IMR-90 (cell line): ENCODE data around the gene PLAAT2. TPM values are rescaled to one million over a fixed set of nuclear protein-coding genes. Genes with fewer than 3 reads are reported as not detected.
A peak's percentile ranks its signal among the peaks of the same experiment; 100 is the strongest.

Experiments
- ATAC-seq: fragments of 200-7000 bp; cut with Tn5 transposase; 2 replicates; pipeline ENCODE4 v1.9.1; 2020; ENCODE audit warnings: low read depth, mild to moderate bottlenecking, moderate library complexity
- BruUV-seq: library from RNA; stranded (reverse); fragments of 400-500 nt; replicated peaks from 2 replicates; lab custom pipeline; 2021; lab: Mats Ljungman, UMichigan
- CTCF ChIA-PET: fragments of 300-600 bp; formaldehyde crosslinking; extraction: SDS; loops from one replicate; lab custom pipeline; 2021; ENCODE audit warnings: antibody characterized with exemption; lab: Yijun Ruan, JAX
- POLR2A ChIA-PET: fragments of 300-600 bp; sonication (Branson Sonifier 250); formaldehyde crosslinking; loops from one replicate; lab custom pipeline; 2022; ENCODE audit warnings: antibody characterized with exemption; ENCODE audit not compliant: unreplicated experiment; lab: Charles Lee
- DNase-seq: peaks from one replicate; pipeline ENCODE4 v3.0.0; 2013
- H2AFZ ChIP-seq: replicated peaks from 2 replicates; pipeline ENCODE3; 2013; ENCODE audit warnings: low read length, mild to moderate bottlenecking; ENCODE audit not compliant: poor library complexity
- H2AK5ac ChIP-seq: 2 replicates; pipeline ENCODE4 v1.6.1; 2013; ENCODE audit warnings: low read depth, low read length, inconsistent platforms
- H2AK9ac ChIP-seq: replicated peaks from 2 replicates; pipeline ENCODE3; 2013; ENCODE audit warnings: mild to moderate bottlenecking, low read depth, low read length, moderate library complexity; ENCODE audit not compliant: poor library complexity
- H2BK120ac ChIP-seq: 2 replicates; pipeline ENCODE4 v1.6.1; 2013; ENCODE audit warnings: low read depth, low read length, inconsistent platforms
- H2BK15ac ChIP-seq: 3 replicates; pipeline ENCODE4 v1.6.1; 2013; ENCODE audit warnings: low read depth, low read length, inconsistent platforms
- H2BK20ac ChIP-seq: 2 replicates; pipeline ENCODE4 v1.6.1; 2013; ENCODE audit warnings: low read depth, mild to moderate bottlenecking, inconsistent platforms, low read length, moderate library complexity
- H2BK5ac ChIP-seq: 2 replicates; pipeline ENCODE4 v1.6.1; 2013; ENCODE audit warnings: mild to moderate bottlenecking, low read depth, low read length, inconsistent platforms; ENCODE audit not compliant: poor library complexity, severe bottlenecking
- H3K14ac ChIP-seq: replicated peaks from 2 replicates; pipeline ENCODE4 v1.6.1; 2013; ENCODE audit warnings: low read depth, low read length, inconsistent platforms
- H3K18ac ChIP-seq: 2 replicates; pipeline ENCODE4 v1.6.1; 2013; ENCODE audit warnings: low read depth, low read length, control low read depth
- H3K23ac ChIP-seq: 2 replicates; pipeline ENCODE4 v1.6.1; 2013; ENCODE audit warnings: low read depth, low read length, inconsistent platforms
- H3K27ac ChIP-seq: 2 replicates; pipeline ENCODE4 v1.5.1; 2013; ENCODE audit warnings: mild to moderate bottlenecking, control low read depth, low read length; ENCODE audit not compliant: insufficient read depth
- H3K27me3 ChIP-seq: 2 replicates; pipeline ENCODE4 v1.6.1; 2013; ENCODE audit warnings: low read length; ENCODE audit not compliant: control insufficient read depth, insufficient read depth
- H3K36me3 ChIP-seq: 2 replicates; pipeline ENCODE4 v1.6.1; 2013; ENCODE audit warnings: low read length, mixed read lengths; ENCODE audit not compliant: control insufficient read depth, insufficient read depth
- H3K4ac ChIP-seq: 2 replicates; pipeline ENCODE4 v1.6.1; 2013; ENCODE audit warnings: low read depth, low read length, inconsistent platforms
- H3K4me1 ChIP-seq: 2 replicates; pipeline ENCODE4 v1.6.1; 2013; ENCODE audit warnings: low read length, mixed read lengths; ENCODE audit not compliant: control insufficient read depth, insufficient read depth
- H3K4me2 ChIP-seq: 2 replicates; pipeline ENCODE4 v1.6.1; 2013; ENCODE audit warnings: low read depth, mild to moderate bottlenecking, control low read depth, low read length, moderate library complexity
- H3K4me3 ChIP-seq: 2 replicates; pipeline ENCODE4 v1.5.1; 2013; ENCODE audit warnings: low read depth, mild to moderate bottlenecking, control low read depth, low read length, moderate library complexity; ENCODE audit not compliant: insufficient read depth
- H3K56ac ChIP-seq: 2 replicates; pipeline ENCODE4 v1.6.1; 2013; ENCODE audit warnings: low read length, inconsistent platforms; ENCODE audit not compliant: insufficient read depth; ENCODE audit errors: extremely low read depth
- H3K79me1 ChIP-seq, 2 experiments: 2 replicates each; pipeline ENCODE4 v1.6.1; 2013; ENCODE audit warnings: low read length in 2 of 2, inconsistent platforms in 1 of 2, low read depth in 1 of 2
- H3K9ac ChIP-seq: 2 replicates; pipeline ENCODE4 v1.6.1; 2013; ENCODE audit warnings: low read depth, low read length, control low read depth
- H3K9me1 ChIP-seq: 2 replicates; pipeline ENCODE4 v1.6.1; 2013; ENCODE audit warnings: low read length, inconsistent platforms; ENCODE audit not compliant: insufficient read depth
- H3K9me3 ChIP-seq: 2 replicates; pipeline ENCODE4 v1.6.1; 2013; ENCODE audit warnings: low read length; ENCODE audit not compliant: control insufficient read depth, insufficient read depth
- H4K20me1 ChIP-seq: 2 replicates; pipeline ENCODE4 v1.6.1; 2013; ENCODE audit warnings: low read length, inconsistent platforms; ENCODE audit not compliant: insufficient read depth
- H4K5ac ChIP-seq: 2 replicates; pipeline ENCODE4 v1.6.1; 2013; ENCODE audit warnings: mild to moderate bottlenecking, low read depth, low read length, control low read depth
- H4K8ac ChIP-seq, 2 experiments: 2 replicates each; pipeline ENCODE4 v1.6.1; 2013; ENCODE audit warnings: low read depth in 2 of 2, low read length in 2 of 2, control low read depth in 1 of 2, inconsistent platforms in 1 of 2
- H4K91ac ChIP-seq: 2 replicates; pipeline ENCODE4 v1.6.1; 2013; ENCODE audit warnings: low read depth, low read length, inconsistent platforms; ENCODE audit not compliant: insufficient read depth
- BHLHE40 ChIP-seq: fragments of 150-350 bp; IDR thresholded peaks from 2 replicates; pipeline ENCODE4 v1.6.1; 2016; ENCODE audit warnings: mild to moderate bottlenecking, low read depth, low read length
- CEBPB ChIP-seq: IDR thresholded peaks from 2 replicates; pipeline ENCODE4 v1.6.1; 2012; ENCODE audit warnings: low read depth, low read length, improper control_type of control experiment
- CHD1 ChIP-seq: IDR thresholded peaks from 2 replicates; pipeline ENCODE4 v1.6.1; 2012; ENCODE audit warnings: low read depth, low read length, improper control_type of control experiment
- CTCF ChIP-seq: conservative IDR thresholded peaks from 2 replicates; pipeline ENCODE4 v1.5.1; 2012; ENCODE audit warnings: mild to moderate bottlenecking, low read depth, low read length, improper control_type of control experiment
- ELK1 ChIP-seq: fragments of 150-350 bp; IDR thresholded peaks from 2 replicates; pipeline ENCODE4 v1.6.1; 2016; ENCODE audit warnings: low read depth, mild to moderate bottlenecking, low read length, moderate library complexity, borderline replicate concordance
- FOS ChIP-seq: fragments of 150-350 bp; IDR thresholded peaks from 2 replicates; pipeline ENCODE4 v1.6.1; 2016; ENCODE audit warnings: low read depth, low read length
- MAFK ChIP-seq: IDR thresholded peaks from 2 replicates; pipeline ENCODE4 v1.6.1; 2012; ENCODE audit warnings: low read depth, low read length, improper control_type of control experiment
- MAZ ChIP-seq: IDR thresholded peaks from 2 replicates; pipeline ENCODE4 v1.6.1; 2012; ENCODE audit warnings: low read depth, mild to moderate bottlenecking, low read length, improper control_type of control experiment, moderate library complexity, borderline replicate concordance
- MXI1 ChIP-seq: IDR thresholded peaks from 2 replicates; pipeline ENCODE4 v1.6.1; 2012; ENCODE audit warnings: low read depth, mild to moderate bottlenecking, low read length, moderate library complexity, borderline replicate concordance
- NFE2L2 ChIP-seq: fragments of 150-350 bp; IDR thresholded peaks from 2 replicates; pipeline ENCODE4 v1.6.1; 2016; ENCODE audit warnings: low read depth, mild to moderate bottlenecking, low read length
- RAD21 ChIP-seq: IDR thresholded peaks from 2 replicates; pipeline ENCODE4 v1.6.1; 2012; ENCODE audit warnings: low read length, improper control_type of control experiment
- RCOR1 ChIP-seq: IDR thresholded peaks from 2 replicates; pipeline ENCODE4 v1.6.1; 2012; ENCODE audit warnings: mild to moderate bottlenecking, low read length, improper control_type of control experiment; ENCODE audit not compliant: insufficient replicate concordance
- RFX5 ChIP-seq: IDR thresholded peaks from 2 replicates; pipeline ENCODE4 v1.8.0; 2012; ENCODE audit warnings: low read depth, mild to moderate bottlenecking, low read length, moderate library complexity
- SMC3 ChIP-seq: fragments of 150-350 bp; IDR thresholded peaks from 2 replicates; pipeline ENCODE4 v1.6.1; 2016; ENCODE audit warnings: low read depth, mild to moderate bottlenecking, antibody characterized with exemption, low read length, moderate library complexity
- WGBS, 2 experiments: methylation state at CpG; one replicate each; pipeline versions ENCODE4 v1.1.5 to v1.1.7; 2013; ENCODE audit warnings: missing lambda C conversion rate in 2 of 2; ENCODE audit not compliant: insufficient read length in 1 of 2; ENCODE audit errors: extremely low coverage in 2 of 2; 5-methylcytosine and 5-hydroxymethylcytosine counted together
- dilution Hi-C: fragments of 300-500 bp; cut with HindIII; formaldehyde crosslinking; loops from one replicate; pipeline ENCODE4 v1.14.3; 2018; ENCODE audit warnings: low sequenced_read_pairs; ENCODE audit not compliant: unreplicated experiment
- in situ Hi-C: fragments of 300-500 bp; cut with MboI; formaldehyde crosslinking; loops from 3 replicates; pipeline ENCODE4 v1.14.3; 2019; ENCODE audit warnings: low sequenced_read_pairs, inconsistent platforms, mixed read lengths
- intact Hi-C: fragments of 100-400 bp; cut with micrococcal nuclease; formaldehyde crosslinking; loops from 2 replicates; pipeline ENCODE4 v1.10.0; 2022
- polyA plus RNA-seq, 3 experiments: library from polyadenylated mRNA; depleted of rRNA; stranded (reverse); fragments of >200 nt; gene quantifications; 2 replicates each; pipeline ENCODE4 v1.2.3, GENCODE V29; 2012; ENCODE audit warnings: low replicate concordance in 1 of 3
- total RNA-seq: library from RNA; depleted of rRNA; stranded (reverse); fragments of >200 nt; gene quantifications from 2 replicates; pipeline ENCODE4 v1.2.3, GENCODE V29; 2012

The PLAAT2 gene
- total and polyA plus RNA-seq, 2 of the 4 experiments (the other 2 are of a cell fraction) = not detected

GRCh38 chr11:63573881-63574855 is 11.0 kb upstream of the PLAAT2 start:
- peak overlapping the region; percentile 87 for H2AFZ ChIP-seq
- H2BK5ac ChIP-seq = peak overlapping the region; percentile 1
- peak overlapping the region; percentile 85 for H3K4ac ChIP-seq
- 57% methylated on average over 4 of the region's 15 CpGs; no CpG with 5 or more reads in 1 of the 2 experiments for WGBS, 2 experiments
- H4K20me1 ChIP-seq = no peaks in the 10 kb centered on the region
- H3K9ac ChIP-seq = peak overlapping the region; percentile 10; the same call in 1 of the 2 replicates
- peak overlapping the region; percentile 95 to 96 for H4K8ac ChIP-seq
- DNase-seq (peak; percentile 85), ATAC-seq (peak; percentile 99)
- H3K4me3 ChIP-seq = peak overlapping the region; percentile 21; the same call in 1 of the 2 replicates
- peak overlapping the region; percentile 44; the same call in 1 of the 2 replicates for H3K56ac ChIP-seq
- 0 out of 2 replicates have a peak overlapping the region, but pooled peaks have one; percentile 21 for H3K23ac ChIP-seq
- H2AK5ac ChIP-seq = peak overlapping the region; percentile 73; the same call in 1 of the 2 replicates
- no TSS peak for BruUV-seq
- H3K27ac ChIP-seq = peak overlapping the region; percentile 45; the same call in 1 of the 2 replicates
- no peaks in the 10 kb centered on the region for H3K79me1 ChIP-seq
- peak overlapping the region; percentile 30; the same call in 1 of the 2 replicates for H2BK20ac ChIP-seq
- dilution Hi-C loops = no loop called here
- POLR2A ChIA-PET = no interaction called here
- peak overlapping the region; percentile 76 for H4K5ac ChIP-seq
- peaks cover 8% of the 10 kb centered on the region for H3K4me1 ChIP-seq
- H2AK9ac ChIP-seq = peak overlapping the region; percentile 71
- intact Hi-C loops = no loop called here
- CTCF ChIA-PET = interaction anchor here (0.7 kb wide), 1 partner anchor 19 kb away, joined by 3 read pairs; no protein-coding TSS in a partner anchor
- H2BK120ac ChIP-seq = peak overlapping the region; percentile 61; the same call in 1 of the 2 replicates
- H3K9me1 ChIP-seq = peaks cover 8% of the 10 kb centered on the region
- H3K14ac ChIP-seq = peak overlapping the region; percentile 91
- no peaks in the 10 kb centered on the region for H3K27me3 ChIP-seq
- peak overlapping the region; percentile 74 for H3K4me2 ChIP-seq
- no peaks in the 10 kb centered on the region for H3K36me3 ChIP-seq
- H4K91ac ChIP-seq = peak overlapping the region; percentile 72
- in situ Hi-C loops = no loop called here
- no peaks in the 10 kb centered on the region for H3K9me3 ChIP-seq
- H3K18ac ChIP-seq = peak overlapping the region; percentile 58
- H2BK15ac ChIP-seq = peak overlapping the region; percentile 64; the same call in 1 of the 3 replicates
- TF ChIP-seq FOS (no peak), NFE2L2 (no peak), ELK1 (no peak), CHD1 (no peak), MAFK (no peak), CTCF (peak; percentile 19; the same call in 1 of the 2 replicates), BHLHE40 (no peak), MAZ (no peak), SMC3 (no peak), RFX5 (no peak), RCOR1 (no peak), RAD21 (no peak), MXI1 (no peak; the same call in 1 of the 2 replicates), CEBPB (no peak)
